Measurements from ENCODE around the gene CYSTM1.

DNA sequence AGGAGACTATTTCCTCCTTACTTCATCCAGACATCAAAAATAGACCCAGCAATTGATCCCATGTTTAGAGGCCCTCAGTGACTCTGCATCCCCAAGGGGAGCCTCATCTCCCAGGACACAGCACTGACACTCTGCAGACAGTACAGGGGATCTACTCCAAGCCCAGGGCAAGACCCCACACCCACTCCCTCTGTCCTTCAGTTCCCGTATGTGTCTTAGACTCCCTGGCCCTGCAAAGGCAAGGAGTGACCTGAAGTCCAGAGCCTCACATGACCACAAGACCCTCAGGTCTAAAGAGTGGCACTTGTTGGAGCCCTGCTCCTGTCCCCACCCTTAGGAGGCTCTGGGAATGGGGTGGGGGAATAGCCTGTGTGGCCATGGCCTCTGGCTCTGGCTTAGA lies 27.5 kb upstream of the CYSTM1 start:
- TF ChIP-seq, protein P1, sequence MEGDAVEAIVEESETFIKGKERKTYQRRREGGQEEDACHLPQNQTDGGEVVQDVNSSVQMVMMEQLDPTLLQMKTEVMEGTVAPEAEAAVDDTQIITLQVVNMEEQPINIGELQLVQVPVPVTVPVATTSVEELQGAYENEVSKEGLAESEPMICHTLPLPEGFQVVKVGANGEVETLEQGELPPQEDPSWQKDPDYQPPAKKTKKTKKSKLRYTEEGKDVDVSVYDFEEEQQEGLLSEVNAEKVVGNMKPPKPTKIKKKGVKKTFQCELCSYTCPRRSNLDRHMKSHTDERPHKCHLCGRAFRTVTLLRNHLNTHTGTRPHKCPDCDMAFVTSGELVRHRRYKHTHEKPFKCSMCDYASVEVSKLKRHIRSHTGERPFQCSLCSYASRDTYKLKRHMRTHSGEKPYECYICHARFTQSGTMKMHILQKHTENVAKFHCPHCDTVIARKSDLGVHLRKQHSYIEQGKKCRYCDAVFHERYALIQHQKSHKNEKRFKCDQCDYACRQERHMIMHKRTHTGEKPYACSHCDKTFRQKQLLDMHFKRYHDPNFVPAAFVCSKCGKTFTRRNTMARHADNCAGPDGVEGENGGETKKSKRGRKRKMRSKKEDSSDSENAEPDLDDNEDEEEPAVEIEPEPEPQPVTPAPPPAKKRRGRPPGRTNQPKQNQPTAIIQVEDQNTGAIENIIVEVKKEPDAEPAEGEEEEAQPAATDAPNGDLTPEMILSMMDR (IDR thresholded peaks at IDR 0.05; ENCODE audit: poor library complexity, severe bottlenecking) = no peak
- TF ChIP-seq SMC3 (conservative IDR thresholded peaks at IDR 0.05; ENCODE audit: poor library complexity) (no peak), EP300 (conservative IDR thresholded peaks at IDR 0.05; ENCODE audit: poor library complexity, severe bottlenecking) (no peak), RAD21 (conservative IDR thresholded peaks at IDR 0.05) (no peak), EZH2 (IDR thresholded peaks at IDR 0.05; ENCODE audit: borderline replicate concordance, insufficient read depth, low read length, poor library complexity, severe bottlenecking) (no peak), TAF1 (IDR thresholded peaks at IDR 0.05; ENCODE audit: low read depth) (no peak), MXI1 (conservative IDR thresholded peaks at IDR 0.05; ENCODE audit: poor library complexity, severe bottlenecking) (no peak)

Data from neural cell (in vitro differentiated cells).